Hippocampal formation (tissue), 2 donors: ENCODE data around the gene UBE2QL1.
"Not testable (repeated sequence)": the region's sequence is repeated elsewhere in the genome, so short reads cannot be mapped to it uniquely, and the experiment has no call there.

Experiments
- DNase-seq, 2 donors: peaks; one replicate each; lab custom pipeline; 2025; lab: John Stamatoyannopoulos, UW

UBE2QL1 gene

DNA sequence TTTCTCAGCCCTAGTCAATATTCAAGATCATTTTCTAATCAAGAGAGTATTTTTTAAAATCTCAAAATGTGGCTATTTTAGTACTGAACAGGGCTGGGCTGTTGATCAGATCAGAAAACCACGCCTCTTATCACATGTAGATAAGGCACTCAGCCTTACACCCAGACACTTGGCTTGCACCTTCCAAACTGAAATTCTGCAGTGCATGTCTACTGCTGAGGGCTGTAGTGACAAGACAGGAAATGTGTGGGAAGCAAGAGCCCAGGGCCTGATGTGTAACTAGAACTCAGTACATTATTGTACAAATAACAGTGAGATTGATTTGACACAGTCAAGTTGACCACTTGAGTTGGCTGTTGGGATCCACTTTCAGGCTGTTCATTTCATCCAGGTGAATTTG lies 48.6 kb downstream of the UBE2QL1 start:
- DNase-seq: no peak

DNA sequence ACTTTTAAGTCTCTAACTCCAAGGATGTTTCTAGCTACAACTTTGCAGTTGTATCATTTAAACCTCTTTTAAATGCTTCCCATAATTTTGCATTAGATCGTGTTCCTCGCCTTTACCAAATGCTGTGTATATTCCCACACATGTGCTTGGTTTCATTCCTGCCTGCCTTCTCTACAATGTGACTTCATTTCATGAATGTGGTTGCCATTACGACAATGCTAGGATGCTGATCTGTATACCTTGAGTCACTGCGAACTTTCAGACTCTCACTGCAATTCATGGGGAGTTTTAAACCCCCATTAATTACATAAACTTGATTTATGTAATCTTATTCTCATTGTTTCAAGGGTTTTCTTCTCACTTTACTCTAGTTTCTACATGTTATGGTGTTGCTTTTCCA lies 50.3 kb downstream of the UBE2QL1 start:
- DNase-seq: no peak

DNA sequence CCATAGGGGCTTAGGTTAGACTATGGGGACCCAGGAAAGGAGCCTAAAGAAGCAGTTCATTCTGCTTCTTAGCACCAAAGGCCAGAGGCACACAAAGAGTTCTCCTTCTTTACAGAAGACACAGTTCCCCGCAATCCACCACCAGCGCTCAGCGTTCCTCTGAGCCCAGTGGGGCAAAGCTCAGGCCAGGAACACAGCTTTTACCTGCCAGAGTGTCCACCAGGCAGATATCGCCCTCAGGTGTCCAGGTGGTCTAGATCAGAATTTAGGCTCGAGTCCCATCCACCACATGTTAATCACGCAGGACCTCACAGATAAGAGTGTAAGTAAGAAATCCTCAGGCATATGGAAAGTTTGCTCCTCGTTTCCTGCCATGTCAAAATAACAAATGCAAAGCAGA lies 53.0 kb downstream of the UBE2QL1 start:
- no peak for DNase-seq

DNA sequence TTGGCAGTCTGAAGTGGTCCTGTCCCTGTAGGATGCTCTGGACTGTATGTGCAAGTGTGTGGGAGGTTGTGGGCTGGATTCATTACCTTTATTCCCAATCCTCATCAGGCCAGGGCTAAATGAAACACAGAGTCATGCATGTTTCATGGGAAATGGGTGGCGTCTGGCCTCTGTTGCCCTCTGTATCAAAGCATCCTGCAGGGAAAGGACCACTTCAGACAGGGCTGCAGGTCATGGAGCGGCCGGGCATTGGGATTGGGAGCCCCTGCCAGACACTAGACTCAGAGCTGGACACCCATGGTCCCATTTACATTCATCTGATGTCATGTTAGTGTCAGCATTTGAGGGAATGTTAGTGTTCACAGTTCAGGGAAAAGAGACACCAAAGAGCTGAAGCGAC lies 53.8 kb downstream of the UBE2QL1 start:
- DNase-seq: no peak

DNA sequence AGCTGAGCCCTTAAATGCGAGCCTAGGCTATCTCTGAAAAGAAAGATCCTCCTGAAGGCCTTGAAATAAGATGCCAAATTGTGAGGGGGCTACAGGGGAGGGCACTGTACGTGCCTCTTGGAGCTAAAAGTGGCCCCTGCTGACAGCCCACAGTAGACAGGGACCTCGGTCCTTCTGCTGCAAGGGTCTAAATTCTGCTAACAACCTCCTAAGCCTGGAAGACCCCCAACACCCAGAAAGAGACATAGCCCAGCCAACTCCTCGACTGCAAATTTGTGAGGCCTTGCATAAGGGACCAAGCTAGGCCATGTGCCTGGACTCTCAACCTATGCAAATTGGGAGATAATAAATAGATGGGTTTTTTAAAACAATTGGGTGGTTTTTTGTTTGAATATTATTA lies 54.7 kb downstream of the UBE2QL1 start:
- DNase-seq: no peak

DNA sequence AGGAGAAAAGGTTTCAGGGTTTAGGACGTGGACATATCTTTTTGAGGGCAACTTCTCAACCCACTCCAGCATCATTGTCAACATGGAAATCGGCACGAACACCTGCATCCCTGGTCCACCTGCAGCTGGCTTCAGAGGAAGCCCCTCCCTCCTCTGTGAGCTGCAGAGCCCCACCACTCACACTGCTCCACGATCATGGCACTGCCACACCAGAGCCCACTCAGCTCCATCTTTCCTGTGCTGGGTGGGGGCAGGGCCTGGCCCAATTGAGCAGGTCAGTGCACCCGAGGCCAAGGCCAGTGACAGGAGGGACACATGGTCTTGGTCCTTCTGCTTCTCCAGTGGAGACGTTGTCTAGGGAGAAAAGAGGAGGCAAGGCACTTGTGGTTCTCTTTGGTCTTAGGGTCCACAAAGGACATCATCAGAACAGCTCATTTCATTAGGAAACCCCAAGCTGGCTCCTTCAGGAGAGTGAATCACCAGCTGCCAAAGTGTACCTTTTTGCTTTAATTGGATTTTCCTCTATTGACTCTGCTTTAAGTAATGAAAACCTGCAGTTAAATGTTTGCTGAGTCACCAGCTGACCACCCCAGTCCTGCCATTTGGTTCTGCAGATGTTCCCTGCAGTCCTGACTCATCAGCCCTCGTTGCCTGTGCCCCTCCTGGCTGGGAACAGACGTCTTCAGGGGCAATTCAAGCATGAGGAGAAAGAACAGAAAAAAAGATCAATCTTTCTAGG lies 56.2 kb downstream of the UBE2QL1 start:
- no peak for DNase-seq

DNA sequence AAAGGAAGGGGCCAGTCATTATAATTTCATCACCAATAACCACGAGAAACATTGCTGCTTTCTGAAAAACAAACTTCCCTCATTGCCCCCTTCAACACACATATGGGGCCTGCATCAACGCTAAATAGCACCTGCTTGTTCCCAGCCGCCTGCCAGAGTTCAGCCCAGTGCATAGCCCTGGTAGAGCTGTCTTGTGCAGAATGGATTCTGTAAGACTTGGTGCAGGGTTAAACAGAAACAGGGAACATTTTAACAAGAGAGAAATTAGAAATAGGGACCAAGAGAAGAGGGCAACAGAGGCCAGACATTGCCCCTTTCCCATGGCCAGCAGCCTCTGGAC lies 56.7 kb downstream of the UBE2QL1 start:
- DNase-seq: no peak

DNA sequence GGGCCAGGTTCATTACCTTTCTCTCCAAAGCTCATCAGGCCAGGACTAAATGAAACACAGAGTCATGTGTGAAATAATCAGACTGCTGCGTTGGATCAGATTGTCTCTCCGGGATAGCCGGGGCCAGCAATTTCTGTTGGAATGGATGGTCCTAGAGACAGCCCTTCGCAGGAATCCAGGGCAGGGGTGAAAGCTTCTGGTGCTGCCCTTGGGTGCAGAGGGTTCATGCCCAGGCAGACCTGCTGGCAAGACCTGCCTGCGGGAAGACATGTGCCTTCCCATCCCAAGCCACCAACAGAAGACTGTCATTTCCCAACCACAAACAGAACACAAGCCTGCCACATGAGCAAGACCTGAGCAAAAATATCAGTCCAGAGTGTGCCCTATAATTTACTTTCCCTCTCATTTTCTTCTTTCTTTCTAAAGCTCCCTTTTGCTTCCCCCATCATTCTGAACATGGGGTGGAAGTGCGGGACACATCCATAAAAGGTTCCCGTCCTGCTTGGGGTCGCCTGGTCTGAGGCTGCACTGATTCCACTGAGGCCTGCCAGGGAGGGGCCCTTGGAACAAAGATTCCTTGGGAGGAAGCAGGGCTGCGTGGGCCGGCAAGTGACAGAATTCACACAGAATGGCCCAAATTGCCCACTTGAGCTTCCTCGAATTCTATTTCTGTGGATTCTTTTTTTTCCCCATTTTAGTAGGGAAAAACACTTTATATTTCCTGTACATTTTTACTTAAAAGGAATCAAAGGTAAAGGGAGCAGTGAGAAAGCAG lies 57.3 kb downstream of the UBE2QL1 start:
- no peak for DNase-seq

DNA sequence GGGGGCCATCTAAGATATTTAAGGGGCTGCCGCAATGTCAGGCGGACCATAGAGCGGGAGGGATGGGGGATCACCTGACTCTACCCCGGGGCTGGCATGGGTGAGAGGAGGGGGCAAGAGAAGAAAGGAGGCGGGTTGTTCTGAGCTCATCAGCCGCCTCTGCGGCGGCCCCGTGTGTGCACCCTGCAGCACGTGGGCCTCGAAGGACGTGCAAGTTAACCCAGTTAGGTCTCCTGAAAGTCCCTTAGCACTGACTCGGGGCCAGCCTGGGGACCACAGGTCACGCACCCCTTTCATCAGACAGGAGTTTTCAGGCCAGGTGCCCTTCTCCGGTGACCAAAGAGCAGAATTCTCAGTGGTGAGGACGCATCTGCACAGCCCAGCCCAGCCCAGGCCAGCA lies 58.0 kb downstream of the UBE2QL1 start:
- DNase-seq: no peak

DNA sequence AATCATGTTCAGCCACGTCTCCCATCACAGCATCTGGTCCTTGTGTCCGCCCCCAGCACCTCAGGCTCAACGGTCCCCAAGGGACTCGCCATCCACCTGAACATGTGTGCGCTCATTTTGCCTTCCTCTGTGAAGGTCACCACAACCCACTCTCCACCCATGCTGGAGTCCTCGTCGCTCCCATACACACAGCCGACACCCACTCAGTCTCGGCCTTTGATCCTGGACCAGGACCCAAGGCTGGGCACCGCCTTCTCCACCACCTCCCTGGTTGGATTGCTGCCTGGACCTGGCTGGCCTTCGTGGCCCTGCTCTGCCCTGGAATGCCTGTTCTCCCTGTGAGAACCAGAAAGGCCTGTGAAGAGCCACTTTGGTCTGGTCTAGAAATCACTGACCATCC lies 60.3 kb downstream of the UBE2QL1 start:
- no peak for DNase-seq

DNA sequence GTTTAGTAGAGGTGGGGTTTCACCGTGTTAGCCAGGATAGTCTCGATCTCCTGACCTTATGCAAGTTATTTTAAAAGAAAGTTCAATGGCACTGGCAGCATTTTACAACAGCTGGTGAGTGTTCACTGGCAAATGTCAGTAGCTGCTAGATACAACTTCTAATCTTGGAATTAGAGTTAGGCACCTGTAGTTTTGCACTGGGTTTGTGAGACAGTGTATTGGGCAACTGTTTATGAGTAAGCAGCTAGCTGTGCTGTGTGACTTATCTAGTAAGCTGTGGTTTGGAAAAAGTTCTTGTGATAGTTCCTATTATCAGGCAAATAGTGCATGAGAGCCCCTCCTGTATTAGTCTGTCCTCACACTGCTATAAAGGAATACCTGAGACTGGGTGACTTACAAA lies 61.5 kb downstream of the UBE2QL1 start:
- DNase-seq: no peak

DNA sequence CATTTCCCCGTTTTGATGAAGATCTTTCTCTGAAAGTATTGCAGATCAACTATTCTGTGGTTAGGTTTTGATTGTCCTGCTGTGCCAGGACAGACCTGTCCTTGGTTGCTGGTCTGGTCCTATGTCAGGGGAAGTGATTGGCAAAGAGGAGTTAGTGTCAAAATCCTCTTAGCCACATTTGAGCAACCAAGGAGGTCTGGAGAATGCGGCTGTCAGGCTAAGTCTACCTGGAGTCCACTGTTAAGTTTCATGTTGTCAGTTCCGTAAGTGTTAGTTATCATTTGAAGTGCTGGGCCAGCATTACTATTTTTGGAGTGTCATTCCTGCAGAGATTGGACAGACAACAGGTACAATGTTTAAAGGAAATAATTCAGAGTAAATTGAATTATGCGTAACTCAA lies 62.3 kb downstream of the UBE2QL1 start:
- DNase-seq: no peak

DNA sequence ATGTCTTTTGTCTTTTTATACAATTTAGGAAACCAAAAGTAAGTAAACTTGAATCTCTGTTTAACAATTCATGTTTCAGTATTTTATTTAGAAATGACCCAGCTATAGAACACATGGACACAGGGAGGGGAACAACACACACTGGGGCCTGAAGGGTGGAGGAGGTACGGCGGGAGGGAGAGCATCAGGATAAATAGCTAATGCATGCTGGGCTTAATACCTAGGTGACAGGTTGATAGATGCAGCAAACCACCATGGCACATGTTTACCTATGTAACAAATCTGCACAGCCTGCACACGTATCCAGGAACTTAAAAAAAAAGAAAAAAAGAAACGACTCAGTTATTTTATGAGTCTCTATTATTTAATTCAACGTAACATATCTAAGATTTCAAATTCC lies 67.2 kb downstream of the UBE2QL1 start:
- DNase-seq: not testable (repeated sequence)

DNA sequence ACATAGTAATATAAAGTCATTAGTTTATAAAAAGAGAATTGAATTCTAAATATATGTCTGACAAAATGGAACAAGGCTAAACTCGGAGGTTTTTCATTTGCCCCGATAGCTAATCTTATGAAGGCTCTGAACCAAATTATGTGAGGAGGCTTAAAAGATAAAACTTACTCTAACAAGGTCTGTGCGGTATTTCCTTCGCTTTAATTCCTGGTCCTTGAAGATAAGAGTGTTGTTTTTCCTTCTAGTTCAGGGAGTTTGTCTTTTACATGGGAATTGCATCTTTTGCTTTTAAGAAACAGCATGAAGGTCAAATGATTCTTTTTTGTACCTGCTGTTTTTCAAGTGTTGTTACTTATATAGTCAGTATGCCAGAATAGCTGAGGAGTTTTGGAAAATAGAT lies 68.2 kb downstream of the UBE2QL1 start:
- DNase-seq: no peak

DNA sequence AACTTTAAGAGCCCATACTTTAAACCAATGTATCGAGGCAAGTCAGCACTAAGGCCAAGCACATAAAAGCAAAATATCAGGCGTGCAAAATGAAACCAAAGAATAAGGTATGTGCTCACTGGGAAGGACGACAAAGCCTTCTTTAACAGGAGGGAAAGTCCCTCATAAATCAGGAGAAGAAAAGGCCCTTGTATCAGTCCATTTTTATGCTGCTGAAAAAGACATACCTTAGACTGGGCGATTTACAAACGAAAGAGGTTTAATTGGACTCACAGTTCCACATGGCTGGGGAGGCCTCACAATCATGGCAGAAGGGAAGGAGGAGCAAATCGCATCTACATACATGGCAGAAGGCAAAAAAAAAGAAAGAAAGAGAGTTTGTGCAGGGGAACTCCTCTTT lies 68.9 kb downstream of the UBE2QL1 start:
- no peak for DNase-seq

DNA sequence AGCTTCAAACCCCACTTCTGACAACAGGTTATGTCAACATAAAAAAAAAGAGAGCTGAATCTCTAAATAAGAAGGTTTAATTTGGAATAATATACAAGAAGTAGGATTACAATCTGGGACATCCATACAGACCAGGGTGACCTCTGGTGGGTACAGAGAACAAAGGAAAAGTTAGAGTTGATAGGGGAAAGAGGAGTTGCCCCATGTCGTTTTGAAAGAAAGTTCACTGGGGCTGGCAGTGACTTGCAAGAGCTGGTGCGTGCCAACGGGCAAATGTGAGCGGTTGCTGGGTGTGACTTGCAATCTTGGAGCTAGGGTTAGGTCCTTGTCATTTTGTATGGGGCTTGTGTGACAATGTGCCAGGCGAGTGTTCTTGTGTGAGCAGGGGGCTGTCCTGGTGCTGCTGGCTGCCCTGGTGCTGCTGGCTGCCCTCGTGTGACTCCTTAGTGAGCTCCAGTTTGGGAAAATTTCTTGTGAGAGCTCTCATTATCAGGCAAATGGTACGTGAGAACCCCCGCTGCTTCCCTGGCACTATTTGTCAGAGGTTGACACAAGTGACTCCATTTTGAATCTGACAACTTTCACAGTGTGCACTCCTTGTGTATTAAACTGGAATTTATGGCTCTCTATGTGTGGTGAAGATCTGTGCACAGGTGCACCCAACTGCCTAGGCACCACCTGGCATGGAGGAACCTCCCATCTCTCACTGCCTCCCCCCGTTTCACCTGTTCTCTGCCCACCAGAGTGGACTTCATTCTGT lies 69.8 kb downstream of the UBE2QL1 start:
- no peak for DNase-seq

DNA sequence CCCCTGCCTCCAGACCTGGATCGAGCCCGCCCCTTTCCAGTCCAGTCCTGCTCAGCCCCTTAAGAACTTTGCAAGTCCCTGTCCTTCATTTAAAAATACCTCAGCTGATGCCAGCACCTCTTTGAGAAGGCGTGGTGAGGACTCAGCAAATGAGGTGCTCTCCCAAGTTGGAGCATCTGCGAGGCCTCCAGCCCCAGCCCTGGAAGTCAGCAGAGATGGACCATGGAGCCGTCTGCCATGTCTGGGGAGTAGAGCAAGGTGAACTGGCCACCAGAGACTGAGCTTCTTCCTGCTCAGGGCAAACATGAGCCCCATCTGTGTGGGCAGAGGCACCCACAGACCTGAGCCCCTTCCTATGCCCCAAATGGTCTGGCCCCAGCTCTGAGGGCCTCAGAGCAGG lies 71.5 kb downstream of the UBE2QL1 start:
- DNase-seq: no peak

DNA sequence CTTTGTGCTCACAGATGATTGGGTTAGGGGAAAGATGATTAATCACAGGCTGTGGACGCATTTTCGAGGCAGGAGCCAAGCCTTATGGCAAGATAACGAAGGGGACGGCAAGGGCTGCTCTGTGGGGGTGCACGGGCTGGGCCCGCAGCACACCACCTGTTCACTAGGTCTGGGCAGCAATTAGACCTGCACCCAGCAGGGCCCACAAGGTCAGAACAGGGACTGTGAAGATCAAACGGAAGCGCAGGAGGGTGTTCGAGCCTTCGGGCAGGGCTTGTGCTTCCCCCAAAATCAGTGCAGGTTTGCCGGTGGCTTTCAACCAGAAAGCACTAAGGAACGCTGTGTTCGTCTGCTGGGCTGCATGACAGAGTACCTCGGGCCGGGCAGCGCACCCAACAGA lies 73.7 kb downstream of the UBE2QL1 start:
- no peak for DNase-seq

DNA sequence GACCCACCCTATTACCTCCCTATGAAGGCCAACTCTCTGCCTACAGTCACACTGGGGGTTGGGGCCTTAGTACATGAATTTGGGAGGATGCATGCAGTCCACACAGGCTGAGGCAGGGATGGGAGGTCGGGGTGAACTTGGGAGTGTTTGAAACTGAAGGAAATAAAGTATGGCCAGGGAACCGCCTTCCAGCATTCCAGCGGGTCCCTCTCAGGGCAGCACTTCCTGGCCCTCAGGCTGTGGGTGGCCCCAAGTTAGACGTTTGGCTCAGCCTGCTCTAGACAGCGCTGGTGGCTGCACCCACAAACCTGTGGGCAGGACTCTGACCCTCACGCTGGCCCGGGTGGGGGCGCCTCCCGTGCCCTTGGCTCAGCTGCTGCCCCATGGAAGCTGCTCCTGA lies 74.3 kb downstream of the UBE2QL1 start:
- DNase-seq: no peak

DNA sequence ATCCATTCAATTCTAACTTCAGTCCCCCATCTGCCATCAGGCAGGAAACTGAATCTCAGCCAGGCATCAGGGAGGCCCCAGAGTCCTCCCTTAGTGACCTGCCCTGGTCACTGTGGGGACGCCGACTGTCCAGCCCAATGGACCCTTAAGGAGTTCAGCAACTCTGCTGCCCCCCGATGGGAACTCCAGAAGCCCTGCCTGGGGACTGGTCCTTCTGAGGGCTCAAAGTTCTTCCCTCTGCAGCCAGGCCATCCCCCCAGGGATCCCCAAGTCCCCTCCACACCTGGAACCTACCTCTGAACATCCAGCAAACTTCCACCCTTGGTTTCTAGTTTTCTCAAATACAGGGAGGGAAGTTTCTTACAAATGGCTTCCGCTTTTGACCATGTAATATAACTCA lies 76.8 kb downstream of the UBE2QL1 start:
- DNase-seq: no peak

DNA sequence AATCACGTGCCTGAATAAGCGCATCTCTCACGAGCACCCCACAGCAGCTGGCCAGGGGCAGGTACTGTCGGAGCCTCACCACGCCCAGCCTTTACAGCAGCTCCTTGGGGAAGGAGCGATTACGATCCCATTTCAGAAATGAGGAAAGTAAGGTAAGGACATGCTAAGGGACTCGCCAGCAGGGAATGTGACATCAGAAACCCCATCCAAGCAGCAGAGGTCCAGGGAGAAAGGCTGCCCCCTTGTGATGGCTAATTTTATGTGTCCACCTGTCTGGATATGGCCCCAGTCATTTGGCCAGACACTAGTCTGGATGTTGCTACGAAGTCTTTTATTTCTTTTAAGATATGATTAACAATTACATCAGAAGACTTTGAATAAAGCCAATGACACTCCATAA lies 77.3 kb downstream of the UBE2QL1 start:
- DNase-seq: no peak

DNA sequence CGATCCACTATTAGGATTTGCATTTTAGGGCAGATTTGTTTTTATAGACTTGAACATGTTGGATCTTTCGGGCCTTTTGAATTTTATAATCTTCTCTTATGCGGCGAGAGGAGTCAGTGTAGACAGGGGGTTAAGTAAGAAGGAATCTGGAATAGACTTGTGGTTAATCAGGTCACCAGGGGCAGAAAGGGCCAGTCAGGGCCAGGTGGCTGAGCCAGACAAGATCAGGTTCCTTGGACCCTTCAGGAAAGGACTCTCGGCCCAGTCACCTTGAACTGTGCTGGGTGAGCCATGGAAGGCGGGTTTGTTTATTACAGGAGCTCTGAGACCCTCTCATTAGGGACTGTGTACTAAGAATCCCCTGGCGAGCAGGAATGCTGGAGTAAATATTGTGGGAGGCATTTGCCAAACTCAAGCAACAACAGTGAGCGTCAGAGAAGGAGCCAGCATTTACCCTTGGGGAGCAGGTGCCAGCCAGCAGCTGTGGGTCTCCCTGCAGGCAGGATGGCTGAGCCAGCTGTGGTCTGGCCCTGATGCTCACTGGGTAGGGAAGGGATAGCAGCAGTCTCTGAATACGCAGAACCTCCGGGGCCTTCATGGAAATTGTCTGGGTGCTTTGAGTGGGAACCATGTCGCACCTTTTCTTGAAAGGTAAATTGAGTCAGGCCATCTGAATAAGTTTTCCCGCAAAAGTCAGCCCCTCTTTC lies 79.2 kb downstream of the UBE2QL1 start:
- DNase-seq: no peak
